IMR-90 (cell line): Measurements from ENCODE around the gene CFAP58. TPM values are rescaled to one million over a fixed set of nuclear protein-coding genes. Genes with fewer than 3 reads are reported as not detected.

ENCODE experiments used
- ATAC-seq: fragments of 200-7000 bp; cut with Tn5 transposase; 2 replicates; pipeline ENCODE4 v1.9.1; 2020; ENCODE audit warnings: low read depth, mild to moderate bottlenecking, moderate library complexity
- BruUV-seq: library from RNA; stranded (reverse); fragments of 400-500 nt; replicated peaks from 2 replicates; lab custom pipeline; 2021; lab: Mats Ljungman, UMichigan
- CTCF ChIA-PET: fragments of 300-600 bp; formaldehyde crosslinking; extraction: SDS; loops from one replicate; lab custom pipeline; 2021; ENCODE audit warnings: antibody characterized with exemption; lab: Yijun Ruan, JAX
- POLR2A ChIA-PET: fragments of 300-600 bp; sonication (Branson Sonifier 250); formaldehyde crosslinking; loops from one replicate; lab custom pipeline; 2022; ENCODE audit warnings: antibody characterized with exemption; ENCODE audit not compliant: unreplicated experiment; lab: Charles Lee
- DNase-seq: peaks from one replicate; pipeline ENCODE4 v3.0.0; 2013
- H2AFZ ChIP-seq: replicated peaks from 2 replicates; pipeline ENCODE3; 2013; ENCODE audit warnings: low read length, mild to moderate bottlenecking; ENCODE audit not compliant: poor library complexity
- H2AK5ac ChIP-seq: 2 replicates; pipeline ENCODE4 v1.6.1; 2013; ENCODE audit warnings: low read depth, low read length, inconsistent platforms
- H2AK9ac ChIP-seq: replicated peaks from 2 replicates; pipeline ENCODE3; 2013; ENCODE audit warnings: mild to moderate bottlenecking, low read depth, low read length, moderate library complexity; ENCODE audit not compliant: poor library complexity
- H2BK120ac ChIP-seq: 2 replicates; pipeline ENCODE4 v1.6.1; 2013; ENCODE audit warnings: low read depth, low read length, inconsistent platforms
- H2BK15ac ChIP-seq: 3 replicates; pipeline ENCODE4 v1.6.1; 2013; ENCODE audit warnings: low read depth, low read length, inconsistent platforms
- H2BK20ac ChIP-seq: 2 replicates; pipeline ENCODE4 v1.6.1; 2013; ENCODE audit warnings: low read depth, mild to moderate bottlenecking, inconsistent platforms, low read length, moderate library complexity
- H2BK5ac ChIP-seq: 2 replicates; pipeline ENCODE4 v1.6.1; 2013; ENCODE audit warnings: mild to moderate bottlenecking, low read depth, low read length, inconsistent platforms; ENCODE audit not compliant: poor library complexity, severe bottlenecking
- H3K14ac ChIP-seq: replicated peaks from 2 replicates; pipeline ENCODE4 v1.6.1; 2013; ENCODE audit warnings: low read depth, low read length, inconsistent platforms
- H3K18ac ChIP-seq: 2 replicates; pipeline ENCODE4 v1.6.1; 2013; ENCODE audit warnings: low read depth, low read length, control low read depth
- H3K23ac ChIP-seq: 2 replicates; pipeline ENCODE4 v1.6.1; 2013; ENCODE audit warnings: low read depth, low read length, inconsistent platforms
- H3K27ac ChIP-seq: 2 replicates; pipeline ENCODE4 v1.5.1; 2013; ENCODE audit warnings: mild to moderate bottlenecking, control low read depth, low read length; ENCODE audit not compliant: insufficient read depth
- H3K27me3 ChIP-seq: 2 replicates; pipeline ENCODE4 v1.6.1; 2013; ENCODE audit warnings: low read length; ENCODE audit not compliant: control insufficient read depth, insufficient read depth
- H3K36me3 ChIP-seq: 2 replicates; pipeline ENCODE4 v1.6.1; 2013; ENCODE audit warnings: low read length, mixed read lengths; ENCODE audit not compliant: control insufficient read depth, insufficient read depth
- H3K4ac ChIP-seq: 2 replicates; pipeline ENCODE4 v1.6.1; 2013; ENCODE audit warnings: low read depth, low read length, inconsistent platforms
- H3K4me1 ChIP-seq: 2 replicates; pipeline ENCODE4 v1.6.1; 2013; ENCODE audit warnings: low read length, mixed read lengths; ENCODE audit not compliant: control insufficient read depth, insufficient read depth
- H3K4me2 ChIP-seq: 2 replicates; pipeline ENCODE4 v1.6.1; 2013; ENCODE audit warnings: low read depth, mild to moderate bottlenecking, control low read depth, low read length, moderate library complexity
- H3K4me3 ChIP-seq: 2 replicates; pipeline ENCODE4 v1.5.1; 2013; ENCODE audit warnings: low read depth, mild to moderate bottlenecking, control low read depth, low read length, moderate library complexity; ENCODE audit not compliant: insufficient read depth
- H3K56ac ChIP-seq: 2 replicates; pipeline ENCODE4 v1.6.1; 2013; ENCODE audit warnings: low read length, inconsistent platforms; ENCODE audit not compliant: insufficient read depth; ENCODE audit errors: extremely low read depth
- H3K79me1 ChIP-seq, 2 experiments: 2 replicates each; pipeline ENCODE4 v1.6.1; 2013; ENCODE audit warnings: low read length in 2 of 2, inconsistent platforms in 1 of 2, low read depth in 1 of 2
- H3K9ac ChIP-seq: 2 replicates; pipeline ENCODE4 v1.6.1; 2013; ENCODE audit warnings: low read depth, low read length, control low read depth
- H3K9me1 ChIP-seq: 2 replicates; pipeline ENCODE4 v1.6.1; 2013; ENCODE audit warnings: low read length, inconsistent platforms; ENCODE audit not compliant: insufficient read depth
- H3K9me3 ChIP-seq: 2 replicates; pipeline ENCODE4 v1.6.1; 2013; ENCODE audit warnings: low read length; ENCODE audit not compliant: control insufficient read depth, insufficient read depth
- H4K20me1 ChIP-seq: 2 replicates; pipeline ENCODE4 v1.6.1; 2013; ENCODE audit warnings: low read length, inconsistent platforms; ENCODE audit not compliant: insufficient read depth
- H4K5ac ChIP-seq: 2 replicates; pipeline ENCODE4 v1.6.1; 2013; ENCODE audit warnings: mild to moderate bottlenecking, low read depth, low read length, control low read depth
- H4K8ac ChIP-seq, 2 experiments: 2 replicates each; pipeline ENCODE4 v1.6.1; 2013; ENCODE audit warnings: low read depth in 2 of 2, low read length in 2 of 2, control low read depth in 1 of 2, inconsistent platforms in 1 of 2
- H4K91ac ChIP-seq: 2 replicates; pipeline ENCODE4 v1.6.1; 2013; ENCODE audit warnings: low read depth, low read length, inconsistent platforms; ENCODE audit not compliant: insufficient read depth
- CEBPB ChIP-seq: IDR thresholded peaks from 2 replicates; pipeline ENCODE4 v1.6.1; 2012; ENCODE audit warnings: low read depth, low read length, improper control_type of control experiment
- FOS ChIP-seq: fragments of 150-350 bp; IDR thresholded peaks from 2 replicates; pipeline ENCODE4 v1.6.1; 2016; ENCODE audit warnings: low read depth, low read length
- MAFK ChIP-seq: IDR thresholded peaks from 2 replicates; pipeline ENCODE4 v1.6.1; 2012; ENCODE audit warnings: low read depth, low read length, improper control_type of control experiment
- WGBS, 2 experiments: methylation state at CpG; one replicate each; pipeline versions ENCODE4 v1.1.5 to v1.1.7; 2013; ENCODE audit warnings: missing lambda C conversion rate in 2 of 2; ENCODE audit not compliant: insufficient read length in 1 of 2; ENCODE audit errors: extremely low coverage in 2 of 2; 5-methylcytosine and 5-hydroxymethylcytosine counted together
- dilution Hi-C: fragments of 300-500 bp; cut with HindIII; formaldehyde crosslinking; loops from one replicate; pipeline ENCODE4 v1.14.3; 2018; ENCODE audit warnings: low sequenced_read_pairs; ENCODE audit not compliant: unreplicated experiment
- in situ Hi-C: fragments of 300-500 bp; cut with MboI; formaldehyde crosslinking; loops from 3 replicates; pipeline ENCODE4 v1.14.3; 2019; ENCODE audit warnings: low sequenced_read_pairs, inconsistent platforms, mixed read lengths
- intact Hi-C: fragments of 100-400 bp; cut with micrococcal nuclease; formaldehyde crosslinking; loops from 2 replicates; pipeline ENCODE4 v1.10.0; 2022
- polyA plus RNA-seq, 3 experiments: library from polyadenylated mRNA; depleted of rRNA; stranded (reverse); fragments of >200 nt; gene quantifications; 2 replicates each; pipeline ENCODE4 v1.2.3, GENCODE V29; 2012; ENCODE audit warnings: low replicate concordance in 1 of 3
- total RNA-seq: library from RNA; depleted of rRNA; stranded (reverse); fragments of >200 nt; gene quantifications from 2 replicates; pipeline ENCODE4 v1.2.3, GENCODE V29; 2012

CFAP58 gene
- total and polyA plus RNA-seq, 2 of the 4 experiments (the other 2 are of a cell fraction), result 0.36 to 0.72 TPM

- H4K8ac ChIP-seq, result no peak overlapping the region
- H2BK20ac ChIP-seq, result no peak overlapping the region
- no peaks in the 10 kb centered on the region for H3K36me3 ChIP-seq
- TF ChIP-seq MAFK, result no peak
- peak; percentile 64; the same call in 1 of the 2 replicates for TF ChIP-seq CEBPB
- TF ChIP-seq FOS, result no peak
- in situ Hi-C loops (no loop called here), dilution Hi-C loops (no loop called here), intact Hi-C loops (no loop called here)
- no peaks in the 10 kb centered on the region for H3K9me3 ChIP-seq
- no peak overlapping the region for H2BK15ac ChIP-seq
- H3K79me1 ChIP-seq, result no peaks in the 10 kb centered on the region
- H3K14ac ChIP-seq, result no peak overlapping the region
- H2BK120ac ChIP-seq, result no peak overlapping the region
- H3K9me1 ChIP-seq, result no peaks in the 10 kb centered on the region
- H2BK5ac ChIP-seq, result no peak overlapping the region
- H3K23ac ChIP-seq, result no peak overlapping the region
- H3K18ac ChIP-seq, result no peak overlapping the region
- H3K9ac ChIP-seq, result no peak overlapping the region
- no peak overlapping the region for H4K5ac ChIP-seq
- no peak overlapping the region for H2AFZ ChIP-seq
- DNase-seq, result peak; percentile 93
- H2AK5ac ChIP-seq, result no peak overlapping the region
- H4K91ac ChIP-seq, result no peak overlapping the region
- no peak overlapping the region for H3K4ac ChIP-seq
- no peaks in the 10 kb centered on the region for H3K27me3 ChIP-seq
- no peak overlapping the region for H2AK9ac ChIP-seq
- ChIA-PET POLR2A (no interaction called here), CTCF (no interaction called here)
- no peak overlapping the region for H3K56ac ChIP-seq
- no peak overlapping the region for H3K4me3 ChIP-seq
- no peak overlapping the region for H3K27ac ChIP-seq
- peak; percentile 82 for ATAC-seq
- no peaks in the 10 kb centered on the region for H4K20me1 ChIP-seq
- no peak overlapping the region for H3K4me2 ChIP-seq
- no TSS peak for BruUV-seq
- no peaks in the 10 kb centered on the region for H3K4me1 ChIP-seq
- no CpG with 5 or more reads among the region's 5 CpGs for WGBS, 2 experiments
Measured at GRCh38 chr10:104441329-104442000, 87.8 kb downstream of the CFAP58 start.
